GM21723 (cell line): ENCODE data around the gene TADA2B.

Experiments
- ATAC-seq: cut with Tn5 transposase; IDR thresholded peaks from one replicate; pipeline ENCODE4 v1.9.1; 2021; ENCODE audit warnings: mild to moderate bottlenecking, moderate library complexity; ENCODE audit not compliant: unreplicated experiment

TADA2B gene, protein sequence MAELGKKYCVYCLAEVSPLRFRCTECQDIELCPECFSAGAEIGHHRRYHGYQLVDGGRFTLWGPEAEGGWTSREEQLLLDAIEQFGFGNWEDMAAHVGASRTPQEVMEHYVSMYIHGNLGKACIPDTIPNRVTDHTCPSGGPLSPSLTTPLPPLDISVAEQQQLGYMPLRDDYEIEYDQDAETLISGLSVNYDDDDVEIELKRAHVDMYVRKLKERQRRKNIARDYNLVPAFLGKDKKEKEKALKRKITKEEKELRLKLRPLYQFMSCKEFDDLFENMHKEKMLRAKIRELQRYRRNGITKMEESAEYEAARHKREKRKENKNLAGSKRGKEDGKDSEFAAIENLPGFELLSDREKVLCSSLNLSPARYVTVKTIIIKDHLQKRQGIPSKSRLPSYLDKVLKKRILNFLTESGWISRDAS

GRCh38 chr4:7043284-7044136 is at the start of gene TADA2B:
Gene TADA2B (plus strand): TSS chr4:7043372. CDS start chr4:7043580, 208 bp downstream.
- ATAC-seq = peak; percentile 22

- no peak for ATAC-seq
Observed at GRCh38 chr4:6996481-6996880, 46.7 kb upstream of the TADA2B start.

- no peak for ATAC-seq
Observed at GRCh38 chr4:6999172-7000086, 43.7 kb upstream of the TADA2B start.

DNA sequence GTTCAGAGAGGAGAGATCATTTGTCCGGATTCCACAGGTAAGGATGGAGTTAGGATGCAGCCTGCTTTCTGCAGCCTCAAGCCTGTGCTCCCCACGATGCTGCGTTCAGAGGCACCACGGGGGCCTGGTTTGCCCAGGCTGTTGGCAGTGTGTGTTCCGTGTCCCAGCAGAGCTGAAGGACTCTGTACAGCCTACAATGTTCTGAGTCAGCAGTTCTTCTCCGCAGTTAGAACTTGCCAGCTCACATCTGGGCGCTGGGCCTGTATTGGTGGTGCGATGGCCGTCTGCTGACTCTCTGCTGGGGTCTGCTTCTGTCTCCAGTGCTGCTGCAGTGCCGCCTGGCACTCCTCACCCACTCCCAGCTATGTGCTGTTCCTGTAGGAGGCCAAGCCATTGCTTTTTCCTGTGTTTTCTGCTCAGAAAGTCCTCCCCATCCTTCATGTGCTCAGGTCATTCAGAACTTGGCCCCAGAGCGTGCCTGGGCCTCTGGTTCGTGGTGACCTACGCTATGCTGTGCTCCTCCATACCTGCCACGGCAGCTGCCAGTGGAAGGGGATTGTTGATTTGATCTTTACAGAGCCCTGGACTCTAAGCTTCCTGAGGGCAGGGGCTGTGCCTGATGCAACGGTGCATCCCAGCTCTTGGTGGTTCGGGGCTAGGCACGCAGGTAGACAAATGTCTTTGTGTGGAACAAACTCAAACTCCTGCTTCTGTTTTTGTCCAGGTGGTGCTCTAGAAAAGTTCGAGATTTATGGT is 42.6 kb upstream of the TADA2B start:
- ATAC-seq = no peak

- ATAC-seq = no peak
Observed at GRCh38 chr4:7001271-7001670, 41.9 kb upstream of the TADA2B start.

- no peak for ATAC-seq
Observed at GRCh38 chr4:7002336-7002735, 40.8 kb upstream of the TADA2B start.

GRCh38 chr4:7003176-7003878 is 39.8 kb upstream of the TADA2B start:
- no peak for ATAC-seq

GRCh38 chr4:7003879-7004240 is 39.3 kb upstream of the TADA2B start:
- no peak for ATAC-seq

- no peak for ATAC-seq
Observed at GRCh38 chr4:7004331-7004730, 38.8 kb upstream of the TADA2B start.

- ATAC-seq = no peak
Observed at GRCh38 chr4:7005571-7005970, 37.6 kb upstream of the TADA2B start.

- ATAC-seq = no peak
Observed at GRCh38 chr4:7006411-7006810, 36.8 kb upstream of the TADA2B start.

DNA sequence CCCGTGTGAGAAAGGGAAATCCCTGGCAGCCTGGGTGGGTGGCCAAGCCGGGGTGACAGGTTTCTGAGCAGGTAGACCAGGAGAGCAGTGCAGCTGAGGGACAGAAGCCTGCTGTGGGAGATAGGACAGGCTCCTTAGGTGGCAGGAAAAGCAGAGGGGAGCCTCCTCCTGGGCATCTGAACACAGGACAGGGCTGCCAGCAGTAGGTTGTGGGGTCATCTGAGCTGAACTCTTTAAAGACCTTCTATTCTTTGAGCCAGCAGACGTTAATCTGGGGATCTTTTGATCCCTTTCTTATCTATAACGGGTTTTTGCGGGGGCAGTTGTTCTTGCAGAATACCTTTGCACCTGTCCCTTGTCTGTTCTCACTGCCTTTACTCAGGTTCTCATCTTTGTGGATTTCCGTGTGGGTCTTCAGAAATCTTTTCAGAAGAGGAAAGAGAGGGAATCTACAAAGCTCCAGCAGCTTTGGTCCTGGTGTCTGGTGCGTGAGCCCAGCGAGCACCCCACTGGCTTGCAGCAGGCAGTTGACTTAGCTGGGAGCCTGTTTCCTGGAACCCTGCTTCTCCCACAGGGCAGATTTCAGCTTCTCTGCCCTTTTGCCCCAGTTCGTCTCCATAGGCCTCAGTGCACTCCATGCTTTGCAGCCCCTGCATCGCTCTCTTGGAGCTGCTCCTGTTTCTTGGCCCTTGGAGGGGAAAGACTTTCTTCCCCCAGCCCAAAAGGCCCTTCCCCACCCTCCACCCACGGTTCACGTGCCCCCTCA is 35.8 kb upstream of the TADA2B start:
- ATAC-seq = no peak

DNA sequence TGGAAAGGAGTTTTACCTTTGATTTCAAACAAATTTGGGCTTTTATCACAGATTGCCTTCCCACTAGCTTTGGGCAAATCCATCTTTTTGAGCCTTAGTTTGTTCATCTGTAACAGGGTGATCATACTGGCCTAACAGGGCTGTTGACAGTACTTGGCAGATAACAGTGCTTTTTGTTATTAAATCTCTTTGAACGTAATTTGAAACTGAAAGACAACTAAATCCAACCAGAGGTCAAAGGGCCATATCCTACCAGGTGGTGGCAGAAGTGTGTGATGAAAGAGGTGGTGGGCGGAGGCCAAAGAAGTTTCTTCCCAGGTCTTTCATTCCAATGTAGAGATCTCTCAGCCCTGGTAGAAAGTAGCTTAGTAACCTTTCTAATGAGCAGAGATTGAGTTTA is 35.2 kb upstream of the TADA2B start:
- ATAC-seq = no peak

DNA sequence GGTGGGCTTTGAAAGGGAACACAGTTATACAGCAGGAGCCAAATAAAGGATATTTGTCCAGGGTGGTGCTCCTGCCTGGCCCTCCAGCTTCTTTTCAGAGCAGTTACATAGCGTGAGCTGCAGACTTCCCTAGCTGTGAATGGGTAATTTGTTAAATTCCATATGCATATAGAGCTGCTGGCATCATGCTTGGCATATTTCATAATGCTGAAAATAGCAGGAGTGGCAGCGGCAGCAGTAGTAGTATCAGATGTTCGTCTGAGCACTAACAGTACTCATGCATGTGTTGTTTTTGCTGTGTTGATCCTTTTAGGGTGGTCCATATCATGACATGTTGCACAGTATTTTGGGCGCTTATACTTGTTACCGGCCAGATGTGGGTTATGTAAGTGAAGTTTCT is 33.6 kb upstream of the TADA2B start:
- no peak for ATAC-seq

DNA sequence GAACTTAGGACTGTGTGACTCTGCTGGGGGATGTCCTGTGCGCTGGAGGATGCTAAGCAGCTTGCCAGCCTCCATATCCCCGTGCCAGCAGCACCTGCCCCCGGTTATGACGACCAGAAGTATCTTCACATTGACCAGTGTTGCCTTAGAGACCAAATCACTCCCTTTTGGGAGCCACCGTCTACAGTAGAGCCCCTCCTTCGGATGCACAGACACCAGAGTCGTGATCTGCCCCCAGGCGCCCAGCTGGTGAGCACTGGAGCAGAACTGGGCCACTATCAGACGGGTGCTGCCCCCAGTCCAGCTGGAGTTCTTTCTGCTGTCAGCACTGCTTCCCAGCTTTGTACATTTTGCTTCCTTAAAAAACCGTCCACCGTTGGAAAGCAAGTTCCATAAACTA is 30.0 kb upstream of the TADA2B start:
- no peak for ATAC-seq

GRCh38 chr4:7014815-7015214 is 28.4 kb upstream of the TADA2B start:
- no peak for ATAC-seq

DNA sequence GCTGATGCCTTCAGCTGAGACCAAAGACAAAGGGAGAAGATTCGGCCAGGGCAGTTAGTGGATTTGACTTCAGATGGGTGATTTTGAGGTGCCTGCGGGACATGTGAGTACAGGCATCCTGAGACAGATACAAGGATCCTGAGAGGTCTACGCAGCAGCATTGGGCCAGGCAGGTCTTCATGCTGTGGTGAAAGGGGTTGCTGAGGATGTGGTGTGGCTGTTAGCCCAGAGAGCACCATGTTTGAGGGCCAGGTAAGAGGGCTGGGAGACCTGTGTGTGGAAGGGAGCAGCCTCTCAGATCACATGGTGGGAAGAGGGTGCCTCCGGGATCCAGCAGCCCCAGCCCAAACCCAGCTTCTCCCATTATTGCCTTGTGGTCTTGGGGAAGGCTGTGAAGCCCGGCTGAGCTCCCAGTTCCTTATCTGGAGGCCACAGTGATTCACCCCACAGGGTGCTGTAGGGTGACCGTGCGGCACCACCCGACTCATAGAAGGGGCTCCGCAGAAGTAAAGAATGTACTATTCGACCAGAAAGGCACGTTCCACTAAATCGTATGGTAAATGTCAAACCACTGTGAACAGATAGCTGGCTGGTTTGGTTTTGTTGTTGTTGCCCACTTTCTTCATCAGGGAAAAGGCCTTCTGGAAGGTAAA is 27.7 kb upstream of the TADA2B start:
- ATAC-seq = no peak

GRCh38 chr4:7016086-7016485 is 27.1 kb upstream of the TADA2B start:
- no peak for ATAC-seq
